ENCODE results near the gene DLD.
"Not testable (repeated sequence)": the region's sequence is repeated elsewhere in the genome, so short reads cannot be mapped to it uniquely, and the experiment has no call there.

Gene DLD

DNA sequence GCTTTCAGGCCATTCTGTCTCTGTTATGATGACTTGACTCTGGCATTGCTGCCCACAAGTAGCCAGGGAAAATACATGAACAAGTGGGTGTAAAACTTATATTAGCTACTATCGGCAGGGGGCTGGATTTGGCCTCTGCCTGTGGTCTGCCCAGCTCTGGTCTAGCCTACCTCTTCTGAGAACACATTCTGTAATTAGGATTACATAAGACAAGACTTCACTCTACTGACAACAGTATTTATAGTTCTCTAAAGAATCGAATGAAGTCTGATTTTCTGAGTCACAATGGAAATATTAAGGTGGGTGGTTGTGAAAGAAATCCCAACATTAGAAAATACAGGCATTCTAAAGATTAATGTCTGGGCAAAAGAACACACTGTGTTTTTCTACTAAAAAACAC, 55.5 kb downstream of the DLD start:
- DNase-seq, result no peak

DNA sequence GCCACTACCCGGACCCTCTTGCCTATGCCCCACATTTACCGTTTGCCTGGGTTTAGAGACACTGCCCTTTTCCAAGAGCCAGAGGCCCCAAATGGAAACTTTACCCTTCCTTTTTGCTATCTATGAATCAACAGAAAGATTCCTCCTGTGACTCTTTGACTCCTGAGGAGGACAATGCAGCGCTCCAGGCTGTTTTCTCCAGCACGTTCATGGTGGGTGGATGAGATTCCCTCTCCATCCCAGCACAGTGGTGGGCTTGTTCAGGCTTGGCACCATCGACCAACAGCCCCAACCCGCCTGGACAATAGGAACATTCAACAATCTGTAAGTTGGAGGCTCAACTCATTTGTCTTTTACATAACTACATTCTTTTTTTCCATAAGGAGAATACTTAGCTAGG, 55.9 kb downstream of the DLD start:
- no peak for DNase-seq

DNA sequence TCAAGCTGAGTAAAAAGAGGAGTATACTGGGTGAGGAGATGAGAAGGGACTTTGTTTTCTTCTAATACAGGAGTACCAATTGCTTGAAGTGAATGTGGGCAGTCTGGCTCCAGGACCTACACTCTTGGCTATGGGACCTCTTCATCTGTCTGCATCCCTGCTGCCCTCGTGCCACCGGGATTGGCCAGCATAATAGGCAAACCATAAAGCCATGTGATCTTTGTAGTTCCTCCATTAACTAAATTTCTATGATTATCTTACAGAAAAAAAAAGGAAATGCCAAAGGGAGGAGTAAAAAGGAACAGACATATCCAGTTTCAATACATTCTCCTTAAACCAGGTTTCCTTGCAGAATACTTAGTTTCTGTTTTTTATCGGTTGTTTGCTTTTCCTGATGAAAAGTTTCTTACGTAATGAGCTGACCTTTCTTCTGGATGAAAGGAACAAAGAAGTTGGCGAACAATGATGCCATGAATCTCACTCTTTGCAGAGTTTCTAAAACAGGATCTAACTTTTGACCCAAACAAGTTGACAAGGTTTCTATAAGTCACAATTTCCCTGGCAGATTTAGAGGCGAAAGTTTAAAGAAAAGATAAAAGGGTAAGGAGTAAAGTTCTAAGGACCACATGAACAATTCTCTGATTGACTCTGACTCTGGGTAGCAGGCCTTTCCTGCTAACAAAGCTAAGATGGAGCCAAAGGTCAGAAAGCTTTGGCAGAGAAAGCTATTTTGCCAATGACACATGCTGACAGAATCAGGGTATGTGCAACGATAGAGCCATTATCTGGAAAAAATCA, 57.9 kb downstream of the DLD start:
- DNase-seq, result no peak

DNA sequence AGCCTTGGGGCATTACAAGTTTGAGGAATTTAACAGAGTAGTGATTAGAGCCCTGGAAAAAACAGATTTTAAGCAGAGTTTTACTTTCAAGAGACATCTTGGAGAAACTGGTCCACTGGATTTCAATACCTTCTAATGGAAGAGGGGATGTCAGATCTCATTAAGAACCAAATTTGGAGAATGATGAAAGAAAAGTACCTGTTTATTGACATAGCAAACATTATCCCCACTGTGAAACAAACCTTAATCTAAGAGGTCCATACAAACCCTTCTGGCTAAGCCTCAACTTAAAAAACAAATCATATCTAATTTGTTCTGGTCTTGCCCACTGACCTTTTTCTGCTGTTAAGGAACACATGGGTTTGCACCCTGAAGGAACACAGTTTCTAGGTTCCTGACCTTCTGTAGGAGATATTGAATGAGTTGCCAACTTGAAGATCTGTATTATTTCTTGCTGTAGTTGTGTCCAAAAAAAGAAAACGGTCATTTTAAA, 58.5 kb downstream of the DLD start:
- no peak for DNase-seq

DNA sequence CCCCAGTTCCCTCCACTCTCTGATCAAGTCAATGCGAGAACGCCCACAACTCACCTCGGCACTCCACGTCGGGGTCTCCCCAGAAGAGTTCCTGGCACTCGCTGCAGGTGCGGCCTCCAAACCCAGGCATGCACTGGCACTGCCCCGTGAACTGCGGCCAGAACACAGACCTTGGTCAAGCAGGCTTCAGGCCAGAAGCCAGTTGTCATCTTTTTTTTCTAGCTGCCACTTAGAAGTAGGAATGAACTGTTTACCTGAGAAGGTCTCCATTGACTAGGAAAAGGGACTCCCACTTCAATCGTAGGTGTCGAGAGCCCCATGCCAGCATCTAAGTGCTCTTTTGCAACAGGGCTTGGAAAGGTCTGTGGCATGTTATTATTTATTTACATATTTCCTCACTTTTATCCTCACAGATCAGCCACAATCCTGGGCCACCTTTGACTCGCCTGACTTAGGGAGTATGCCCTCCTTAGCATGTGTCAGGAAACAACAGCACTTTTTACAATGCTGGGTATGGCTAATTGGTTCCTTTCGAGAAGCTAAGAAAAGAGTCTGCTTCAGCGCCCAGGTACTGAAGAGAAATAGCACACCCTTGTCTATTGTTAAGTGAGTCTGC, 60.3 kb downstream of the DLD start:
- no peak for DNase-seq

DNA sequence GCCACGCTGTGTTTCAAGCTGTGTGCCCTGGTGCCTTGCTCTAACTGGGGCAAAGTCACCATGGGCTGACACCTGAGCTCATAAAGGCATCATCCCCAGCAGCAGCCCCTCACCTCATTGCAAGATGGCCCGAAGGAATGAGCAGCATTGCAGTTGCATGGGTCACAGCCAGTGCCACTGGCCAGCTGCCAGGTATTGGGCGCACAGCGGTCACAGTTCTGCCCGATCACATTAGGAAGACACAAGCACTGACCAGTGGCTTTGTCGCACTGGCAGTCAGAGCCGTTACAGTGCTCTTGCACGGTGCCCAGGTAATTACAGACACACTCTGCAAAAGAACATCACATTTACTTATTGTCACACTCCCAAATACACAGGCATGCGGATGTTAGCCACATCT, 60.9 kb downstream of the DLD start:
- no peak for DNase-seq

DNA sequence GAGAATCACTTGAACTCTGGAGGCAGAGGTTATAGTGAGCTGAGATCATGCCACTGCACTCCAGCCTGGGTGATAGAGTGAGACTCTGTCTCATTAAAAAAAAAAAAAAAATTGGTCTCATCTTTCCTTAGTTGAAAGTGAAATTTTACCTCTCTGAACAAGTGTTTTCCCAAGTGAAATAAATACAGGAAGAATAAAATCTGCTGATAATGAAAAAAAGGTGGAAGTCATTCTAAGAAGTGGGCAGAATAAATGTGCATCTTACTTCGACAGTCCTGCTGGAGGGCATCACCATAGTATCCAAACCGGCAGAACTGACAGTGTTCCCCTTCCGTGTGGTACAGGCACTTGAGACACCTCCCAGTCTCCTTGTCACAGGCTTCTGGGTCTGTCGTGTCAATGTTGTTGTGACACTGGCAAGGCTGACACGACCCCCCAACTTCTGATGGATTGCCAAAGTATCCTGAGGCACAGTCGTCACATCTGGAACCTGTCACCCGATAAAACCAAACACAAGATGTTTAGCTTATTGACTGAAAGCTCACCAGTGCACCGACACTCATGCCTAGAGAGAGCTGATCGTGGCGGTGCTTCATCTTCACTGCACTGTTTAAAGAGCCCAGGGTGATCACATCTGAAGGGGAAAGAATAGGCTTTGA, 62.4 kb downstream of the DLD start:
- no peak for DNase-seq

DNA sequence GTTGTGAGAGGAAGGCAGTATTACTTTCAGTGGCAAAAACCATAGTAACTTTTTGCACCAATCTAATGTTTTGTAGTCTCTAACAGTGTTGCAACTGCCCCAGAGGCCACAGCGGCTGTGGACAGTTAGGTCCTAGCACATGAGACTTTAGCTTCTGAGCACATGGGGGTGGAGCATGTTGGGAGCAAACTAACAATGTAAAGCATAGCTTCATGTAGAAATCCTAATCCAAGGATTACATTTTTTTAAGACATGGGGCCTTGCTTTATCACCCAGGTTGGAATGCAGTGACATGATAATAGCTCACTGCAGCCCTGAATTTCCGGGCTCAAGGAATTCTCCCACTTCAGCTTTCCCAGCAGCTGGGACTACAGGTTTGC, 62.9 kb downstream of the DLD start:
- DNase-seq, result no peak

DNA sequence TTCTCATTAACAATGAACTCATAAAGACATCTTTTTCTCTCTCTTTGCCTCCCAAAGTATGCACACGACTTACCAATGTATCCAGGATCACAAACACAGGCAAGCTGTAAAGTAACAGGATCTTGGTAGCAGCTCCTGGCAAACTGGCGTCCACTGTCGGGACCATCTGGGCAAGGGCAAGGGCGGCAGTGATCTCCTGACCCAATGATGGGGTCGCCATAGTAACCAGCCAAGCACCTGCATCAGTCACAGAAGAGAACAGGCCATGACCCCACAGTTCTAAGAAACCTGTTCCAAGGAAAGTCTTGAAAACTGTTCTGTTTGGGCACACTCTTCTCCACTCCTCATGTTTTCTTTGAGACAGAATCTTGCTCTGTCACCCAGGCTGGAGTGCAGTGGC, 64.4 kb downstream of the DLD start:
- DNase-seq, result no peak

DNA sequence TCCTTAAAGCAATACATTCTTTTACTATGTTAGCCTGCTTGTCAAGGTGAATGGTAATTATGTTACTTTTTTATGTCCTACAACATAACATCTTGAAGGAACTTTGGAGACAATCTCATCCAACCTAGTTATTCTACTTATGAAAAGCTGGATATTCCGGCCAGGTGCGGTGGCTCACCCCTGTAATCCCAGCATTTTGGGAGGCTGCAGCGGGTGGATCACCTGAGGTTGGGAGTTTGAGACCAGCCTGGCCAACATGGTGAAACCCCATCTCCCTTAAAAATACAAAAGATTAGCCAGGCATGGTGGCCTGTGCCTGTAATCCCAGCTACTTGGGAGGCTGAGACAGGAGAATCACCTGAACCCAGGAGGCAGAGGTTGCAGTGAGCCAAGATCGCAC, 66.0 kb downstream of the DLD start:
- not testable (repeated sequence) for DNase-seq

DNA sequence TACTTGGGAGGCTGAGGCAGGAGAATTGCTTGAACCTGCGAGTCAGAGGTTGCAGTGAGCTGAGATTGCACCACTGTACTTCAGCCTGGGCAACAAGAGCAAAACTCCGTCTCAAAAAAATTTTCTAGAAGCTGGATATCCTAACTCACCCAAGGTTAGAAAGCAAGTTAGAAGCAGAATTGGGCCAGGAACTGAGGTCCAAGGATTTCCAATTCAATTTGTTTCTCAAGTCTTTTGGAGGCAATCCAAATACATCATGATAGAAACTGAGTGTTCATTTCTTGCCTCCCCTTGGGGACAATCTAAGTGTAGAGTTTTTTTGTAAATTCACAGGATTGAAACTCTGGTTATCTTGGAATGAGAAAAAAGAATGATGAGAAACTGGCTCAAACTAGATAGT, 66.5 kb downstream of the DLD start:
- no peak for DNase-seq

DNA sequence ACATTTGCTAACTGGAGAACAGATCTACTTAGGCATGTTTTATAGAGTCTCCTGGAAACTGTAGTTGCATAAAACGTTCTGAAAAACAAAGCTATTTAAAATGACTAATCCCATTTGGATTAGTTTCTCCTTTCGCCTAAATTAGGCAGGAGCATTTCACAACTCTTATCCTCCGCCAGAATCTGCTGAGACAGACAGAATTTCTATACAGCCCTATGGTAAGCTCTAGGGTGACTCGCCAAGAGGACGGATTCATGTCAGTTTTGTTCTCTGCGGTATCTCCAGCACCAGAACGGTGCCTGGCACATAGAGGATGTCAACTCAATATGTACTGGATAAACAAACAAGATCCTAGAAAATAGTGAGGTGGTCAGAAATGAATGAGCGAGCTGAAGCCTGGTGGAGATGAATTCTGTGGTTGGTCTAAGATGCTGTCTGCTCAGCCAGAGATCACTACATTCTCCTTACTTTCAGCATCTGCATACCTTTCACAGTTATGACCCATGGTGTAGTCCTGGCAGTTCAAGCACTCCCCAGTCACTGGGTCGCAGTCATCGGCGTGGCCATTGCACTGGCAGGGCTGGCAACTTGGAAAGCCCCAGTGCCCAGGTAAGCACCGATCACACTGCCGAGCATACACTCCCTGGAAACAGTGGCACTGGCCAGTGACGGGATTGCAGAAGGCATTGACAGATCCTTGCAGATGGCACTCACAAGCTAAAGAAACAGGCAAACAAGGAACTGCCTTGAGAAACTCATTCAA, 68.0 kb downstream of the DLD start:
- no peak for DNase-seq

DNA sequence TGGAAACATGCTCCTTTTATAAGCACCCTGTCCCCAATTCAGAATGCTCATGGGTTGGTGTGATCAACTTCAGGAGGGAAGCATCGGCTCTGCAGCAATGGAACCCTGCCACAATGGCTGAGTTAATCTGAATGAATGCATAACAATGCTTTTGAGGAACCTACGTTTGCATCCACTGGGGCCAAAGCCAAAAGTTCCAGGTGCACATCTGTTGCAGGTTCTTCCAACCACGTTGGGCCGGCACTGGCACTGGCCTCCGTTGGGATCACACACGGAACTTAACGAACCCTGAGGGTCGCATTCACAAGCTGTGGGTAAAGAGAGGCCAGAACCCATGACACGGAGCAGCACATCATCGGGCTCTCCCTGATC, 68.5 kb downstream of the DLD start:
- no peak for DNase-seq

DNA sequence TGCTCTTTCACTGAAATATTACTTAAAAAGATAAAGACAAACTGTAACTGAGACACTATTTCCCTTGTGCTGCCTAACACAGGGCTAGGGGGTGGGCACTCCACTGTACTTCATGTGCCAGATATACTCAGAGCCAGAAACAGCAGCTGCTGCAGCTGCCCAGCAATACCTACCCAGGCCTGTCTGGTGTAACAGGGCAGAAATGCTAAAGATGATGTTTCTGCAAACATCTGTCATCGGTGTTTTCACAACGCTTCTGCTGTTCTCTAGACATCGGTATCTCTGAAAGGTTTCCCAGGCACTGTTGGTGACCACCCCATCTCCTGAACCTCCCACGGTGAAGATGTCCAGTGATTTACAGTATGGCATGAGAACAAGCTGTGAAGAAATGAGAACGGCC, 69.3 kb downstream of the DLD start:
- DNase-seq, result no peak

DNA sequence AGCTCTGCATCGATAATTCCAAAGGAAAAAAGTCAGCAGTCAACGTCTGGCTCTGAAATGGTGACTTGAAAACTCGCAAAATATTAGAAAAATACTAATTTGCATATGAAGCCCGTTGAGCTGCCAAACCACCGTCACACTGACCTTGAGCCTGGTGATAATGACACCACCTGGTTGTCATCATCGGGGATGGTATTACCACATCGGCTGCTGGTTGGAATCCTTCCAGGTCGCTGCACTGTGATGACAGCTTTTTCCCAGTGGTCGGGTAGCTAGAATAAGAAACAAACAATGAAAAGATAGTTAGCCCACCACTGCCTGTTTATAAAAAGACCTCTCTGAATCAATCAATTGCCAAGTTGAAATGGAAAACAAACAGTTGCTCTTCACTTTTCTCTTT, 70.4 kb downstream of the DLD start:
- no peak for DNase-seq

DNA sequence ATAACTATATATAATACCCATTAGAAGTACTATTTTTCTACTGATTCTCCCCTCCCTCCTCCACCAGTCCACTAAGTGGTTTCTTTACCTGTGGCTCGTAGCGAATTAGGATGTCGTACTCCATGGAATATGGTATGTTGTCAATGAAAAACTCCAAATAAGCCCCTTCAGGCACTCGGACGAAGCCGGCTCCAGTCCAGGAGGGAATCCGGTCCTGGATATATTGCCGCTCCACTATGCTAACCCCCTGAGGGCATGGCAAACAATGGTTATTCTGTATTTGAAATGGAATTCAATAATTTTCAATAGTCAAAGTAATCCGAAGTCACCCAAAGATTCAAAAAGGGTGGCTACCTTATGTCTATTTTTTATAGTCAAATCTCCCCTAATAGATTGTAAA, 71.8 kb downstream of the DLD start:
- DNase-seq, result no peak

DNA sequence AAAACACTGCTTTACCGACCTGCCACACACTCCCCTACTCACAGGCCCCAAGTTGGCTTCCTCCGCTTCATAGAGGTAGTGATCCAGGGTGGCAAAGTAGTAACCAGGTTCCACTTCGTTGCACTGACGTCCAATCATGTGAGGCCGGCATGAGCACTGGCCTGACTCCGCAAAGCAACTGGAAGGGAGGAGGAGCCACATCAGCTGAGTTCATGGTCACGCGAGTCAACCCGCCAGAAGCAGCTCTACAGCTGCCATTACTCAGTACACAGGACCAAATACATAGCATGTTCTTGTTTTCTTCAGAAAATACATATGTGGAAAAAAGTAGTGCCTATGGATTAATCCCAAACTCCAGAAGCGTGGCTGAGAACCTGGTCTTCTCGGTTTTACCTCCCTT, 73.5 kb downstream of the DLD start:
- no peak for DNase-seq

DNA sequence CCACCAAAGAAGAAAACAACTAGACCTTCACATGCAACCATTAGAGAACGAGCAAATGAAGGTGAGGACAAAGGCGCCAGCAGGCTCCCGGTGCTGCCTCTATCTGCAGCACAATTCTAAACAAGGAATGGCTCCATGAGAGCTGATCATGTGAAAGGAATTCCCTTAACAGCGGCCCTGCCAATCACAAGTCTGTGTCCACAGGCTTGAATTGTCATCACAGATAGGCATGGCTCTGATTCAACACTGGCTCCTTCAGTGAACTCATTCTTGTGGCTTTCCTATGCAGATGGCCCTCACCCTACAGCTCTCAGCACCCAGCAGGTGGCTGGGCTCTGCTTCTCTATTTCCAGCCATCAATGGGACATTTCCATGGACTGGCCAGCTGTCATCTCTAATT, 75.7 kb downstream of the DLD start:
- no peak for DNase-seq

DNA sequence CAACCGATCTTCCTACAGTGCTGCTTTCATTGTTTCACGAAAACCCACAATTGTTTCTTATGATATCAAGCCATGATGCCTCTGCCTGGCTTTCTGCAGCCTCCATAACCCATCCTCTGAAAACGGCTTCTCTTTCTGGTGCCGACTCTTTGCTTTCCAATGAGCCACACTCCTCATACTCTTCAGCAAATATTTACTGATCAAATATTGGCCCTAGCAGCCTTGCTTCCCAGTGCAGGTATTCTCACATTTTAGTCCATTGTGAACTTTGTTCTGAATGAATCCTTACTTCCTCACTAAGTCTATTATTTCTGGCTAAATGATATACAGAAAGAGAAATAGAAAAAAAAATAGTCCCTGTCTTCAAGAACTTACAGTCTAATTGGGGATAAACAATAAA, 76.4 kb downstream of the DLD start:
- DNase-seq, result no peak

DNA sequence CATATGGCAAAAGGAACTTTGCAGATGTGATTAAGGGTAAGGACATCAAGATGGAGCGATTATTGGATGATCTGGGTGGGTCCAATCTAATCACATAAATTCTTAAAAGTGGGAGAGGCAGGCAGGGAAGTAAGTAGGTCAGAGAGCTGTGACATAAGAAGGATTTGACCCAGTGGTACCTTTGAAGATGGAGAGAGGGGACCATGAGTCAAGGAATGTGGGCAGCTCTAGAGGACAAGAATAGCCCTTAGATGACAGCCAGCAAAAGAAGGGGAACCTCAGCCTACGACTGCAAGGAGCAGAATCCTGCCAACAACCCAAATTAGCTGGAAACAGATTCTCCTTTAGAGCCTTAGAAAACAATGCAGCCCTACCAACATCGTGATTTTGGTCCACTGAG, 77.5 kb downstream of the DLD start:
- no peak for DNase-seq

DNA sequence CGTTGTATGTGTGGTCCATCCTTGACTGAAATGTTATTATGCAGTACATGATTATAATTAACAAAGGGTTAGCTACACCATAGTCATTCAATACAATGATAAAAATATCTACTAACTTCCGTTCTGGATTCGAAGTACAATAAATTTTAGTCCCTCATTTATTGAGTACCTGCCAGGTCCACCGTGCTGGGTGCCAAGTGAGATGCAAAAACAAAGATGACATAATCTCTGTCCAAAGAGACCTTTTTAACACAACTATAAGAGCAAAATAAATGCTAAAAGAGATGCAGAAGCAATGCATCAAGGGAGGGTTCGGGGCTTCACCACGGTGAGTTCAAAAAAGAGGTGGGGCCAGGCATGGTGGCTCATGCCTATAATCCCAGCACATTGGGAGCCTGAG, 78.9 kb downstream of the DLD start:
- DNase-seq, result no peak

Measured in midbrain (tissue), 1 donor.